Measurements from ENCODE around the gene MED19. TPM values are rescaled to one million over a fixed set of nuclear protein-coding genes. Genes with fewer than 3 reads are reported as not detected.
A peak's percentile ranks its signal among the peaks of the same experiment; 100 is the strongest.

MED19 gene
- total RNA-seq, 1 experiment from 2014 or later: 29.7 TPM

- BruUV-seq (replicated peaks): TSS peak; percentile 83
- no peak for DNase-seq (ENCODE audit: low read depth, low spot score)
- in situ Hi-C loops (cut with HindIII; ENCODE audit: low pct_unique_long_range_greater_than_20kb, low sequenced_read_pairs): no loop called here
These were observed 30.1 kb upstream of the MED19 start for GRCh38 chr11:57742087-57742452.

More at GRCh38 chr11:57742087-57742452, 30.1 kb upstream of the MED19 start:
- peak overlapping the region; percentile 96 to 99 for H3K4me3 ChIP-seq (ENCODE audit: low read depth in 2 of 2, low read length in 2 of 2)
- H3K36me3 ChIP-seq (ENCODE audit: control insufficient read depth, insufficient read depth, low read length): peaks cover 18% of the 10 kb centered on the region; the same call in 1 of the 2 replicates
- H3K27me3 ChIP-seq (ENCODE audit: control insufficient read depth, insufficient read depth, low read length): no peaks in the 10 kb centered on the region
- H3K9me3 ChIP-seq (ENCODE audit: control insufficient read depth, insufficient read depth, low read depth, low read length): no peaks in the 10 kb centered on the region
- H3K27ac ChIP-seq (ENCODE audit: low read length): peak overlapping the region; percentile 96
- intact Hi-C loops (cut with micrococcal nuclease; ENCODE audit: unreplicated experiment): no loop called here
- CTCF ChIA-PET: interaction anchor here (0.7 to 1.1 kb wide), 2 partner anchors 9 to 59 kb away, joined by 3 to 4 read pairs; partner anchors contain the start of gene BTBD18
- peaks cover 11% of the 10 kb centered on the region for H3K4me1 ChIP-seq (ENCODE audit: control insufficient read depth, insufficient read depth, low read length)
- no peak for ATAC-seq
- POLR2A ChIA-PET: interaction anchor here (0.5 kb wide), 1 partner anchor 426 kb away, joined by 4 read pairs; no protein-coding TSS in a partner anchor
- TF ChIP-seq TCF7L2 (IDR thresholded peaks at IDR 0.05; ENCODE audit: low read depth, low read length) (no peak), POLR2AphosphoS5 (IDR thresholded peaks at IDR 0.05; ENCODE audit: low read depth, low read length) (no peak; the same call in 1 of the 2 replicates), SIN3A (IDR thresholded peaks at IDR 0.05; ENCODE audit: borderline replicate concordance, insufficient read depth, low read depth, low read length) (no peak), CTCF (IDR thresholded peaks at IDR 0.05) (no peak), REST (IDR thresholded peaks at IDR 0.05; ENCODE audit: insufficient read depth in 1 of 2, low read depth in 2 of 2, low read length in 1 of 2) (no peak)
